HG03025 (cell line): ENCODE data around the gene FBXL5.

Experiments
- ATAC-seq: cut with Tn5 transposase; IDR thresholded peaks from one replicate; pipeline ENCODE4 v1.9.1; 2021; ENCODE audit warnings: mild to moderate bottlenecking, moderate library complexity; ENCODE audit not compliant: unreplicated experiment, low FRiP score

The FBXL5 gene

DNA sequence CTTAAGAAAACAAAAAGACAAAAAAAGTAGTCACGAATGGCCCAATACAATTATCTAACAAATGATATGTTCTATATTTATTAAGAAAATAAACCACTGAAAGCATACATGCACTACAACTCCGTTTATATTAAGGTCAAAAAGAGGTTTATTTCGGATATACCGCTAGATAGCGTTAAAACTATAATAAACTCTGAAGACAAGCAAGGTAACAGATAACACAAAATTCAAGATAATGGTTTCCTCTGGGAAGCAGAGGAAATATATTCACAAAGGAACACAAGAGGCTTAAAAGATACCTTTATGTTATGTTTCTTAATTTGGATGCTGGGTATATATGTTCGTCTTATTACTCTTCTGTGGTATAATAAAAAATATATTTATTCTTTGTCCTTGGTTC, 21.7 kb upstream of the FBXL5 start:
- ATAC-seq: no peak

DNA sequence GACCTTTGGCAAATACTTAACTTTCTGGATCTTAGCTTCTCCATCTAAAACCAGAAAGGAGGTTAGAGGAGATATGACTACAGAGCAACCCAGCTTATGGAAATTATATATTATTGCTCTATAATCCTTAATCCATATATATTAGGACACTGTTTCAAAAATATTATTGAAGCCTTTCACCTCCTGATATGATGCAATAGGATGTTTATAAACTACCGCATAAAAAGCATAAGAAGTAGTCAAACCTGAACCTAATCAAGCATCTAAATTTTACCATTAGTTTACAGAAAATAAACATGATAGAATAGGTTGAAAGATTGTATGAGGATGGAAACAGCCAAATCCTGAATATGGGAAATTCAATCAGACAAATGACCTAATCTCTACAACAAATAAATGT, 20.9 kb upstream of the FBXL5 start:
- ATAC-seq: no peak

DNA sequence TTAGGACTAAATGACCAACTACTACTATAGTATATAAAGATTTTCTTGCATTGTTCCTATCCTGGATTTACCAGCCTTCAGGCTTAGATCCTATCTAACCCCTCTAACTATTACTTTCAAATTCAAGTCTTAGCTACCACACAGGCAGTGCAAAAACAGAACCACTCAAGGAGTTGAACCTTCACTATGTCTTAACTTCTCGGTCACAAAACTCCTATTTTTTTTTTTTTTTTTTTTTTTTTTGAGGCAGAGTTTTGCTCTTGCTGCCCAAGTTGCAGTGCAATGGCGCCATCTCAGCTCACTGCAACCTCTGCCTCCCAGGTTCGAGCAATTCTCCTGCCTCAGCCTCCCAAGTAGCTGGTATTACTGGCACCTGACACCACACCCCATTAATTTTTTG, 20.2 kb upstream of the FBXL5 start:
- no peak for ATAC-seq

DNA sequence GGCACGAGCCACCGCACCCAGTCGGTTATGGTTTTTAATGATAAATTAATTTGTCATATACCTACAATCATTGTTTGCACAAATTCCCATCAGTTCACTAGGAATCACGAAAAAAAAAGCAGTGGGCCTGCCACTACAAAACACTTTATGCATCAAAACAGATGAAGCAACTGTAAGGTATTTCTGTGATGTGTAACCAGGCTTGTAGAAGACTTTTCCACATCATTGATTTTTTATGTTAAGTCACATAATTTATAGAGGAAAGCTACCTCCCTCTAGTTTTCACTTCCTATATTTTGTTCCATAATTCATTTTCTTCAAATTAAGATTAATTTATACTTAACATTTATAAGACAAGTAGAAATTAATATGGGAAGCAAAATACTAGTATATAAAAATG, 19.8 kb upstream of the FBXL5 start:
- no peak for ATAC-seq

DNA sequence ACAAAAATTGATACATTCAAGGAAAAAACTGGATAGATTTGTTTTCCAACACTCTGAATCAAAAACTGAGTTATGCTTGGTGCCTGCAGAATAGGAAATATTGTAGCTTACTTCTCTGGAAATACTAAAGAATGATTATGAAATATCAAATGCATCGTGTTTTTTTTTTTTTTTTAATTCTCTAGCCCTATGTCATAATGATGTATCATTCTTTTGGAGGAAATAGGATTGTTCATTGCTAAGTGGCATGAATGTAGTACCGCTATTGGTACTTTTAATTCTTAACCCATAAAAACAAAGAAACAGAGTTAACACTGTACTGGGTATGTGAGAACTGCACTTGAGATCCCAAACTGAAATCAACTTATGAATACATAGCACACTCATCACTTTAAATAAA, 18.9 kb upstream of the FBXL5 start:
- no peak for ATAC-seq

DNA sequence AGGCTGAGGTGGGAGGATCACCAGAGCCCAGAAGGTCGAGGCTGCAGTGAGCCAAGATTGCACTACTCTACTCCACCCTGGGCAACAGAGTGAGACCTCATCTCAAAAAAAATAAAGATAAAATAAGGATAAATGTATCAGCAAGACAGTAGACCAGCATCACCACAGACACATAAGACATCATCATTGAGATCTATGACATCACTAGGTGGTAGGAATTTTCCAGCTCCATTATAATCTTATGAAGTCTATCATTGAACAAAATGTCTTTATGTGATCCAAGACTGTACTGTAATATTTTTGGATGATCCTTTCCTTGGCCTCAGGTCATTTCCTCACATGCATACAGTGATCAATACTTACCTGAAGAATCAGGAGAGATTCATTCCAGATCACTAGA, 18.2 kb upstream of the FBXL5 start:
- ATAC-seq: no peak

DNA sequence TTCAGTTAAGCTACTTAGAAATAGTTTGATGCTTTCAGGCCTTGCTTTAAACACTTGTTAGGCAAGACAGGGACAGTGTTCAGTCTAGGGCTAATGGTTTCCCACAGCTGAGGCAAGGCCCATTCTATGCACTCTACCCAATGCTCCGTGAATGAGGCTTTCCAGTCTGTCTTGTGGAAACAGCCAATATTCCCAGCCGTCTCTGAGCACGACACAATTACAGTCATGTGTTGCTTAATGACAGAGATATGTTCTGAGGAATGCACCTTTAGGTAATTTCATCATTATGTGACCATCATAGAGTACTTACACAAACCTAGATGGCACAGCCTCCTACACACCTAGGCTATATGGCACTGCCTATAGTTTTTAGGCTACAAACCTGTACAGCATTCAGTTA, 16.9 kb upstream of the FBXL5 start:
- ATAC-seq: no peak

DNA sequence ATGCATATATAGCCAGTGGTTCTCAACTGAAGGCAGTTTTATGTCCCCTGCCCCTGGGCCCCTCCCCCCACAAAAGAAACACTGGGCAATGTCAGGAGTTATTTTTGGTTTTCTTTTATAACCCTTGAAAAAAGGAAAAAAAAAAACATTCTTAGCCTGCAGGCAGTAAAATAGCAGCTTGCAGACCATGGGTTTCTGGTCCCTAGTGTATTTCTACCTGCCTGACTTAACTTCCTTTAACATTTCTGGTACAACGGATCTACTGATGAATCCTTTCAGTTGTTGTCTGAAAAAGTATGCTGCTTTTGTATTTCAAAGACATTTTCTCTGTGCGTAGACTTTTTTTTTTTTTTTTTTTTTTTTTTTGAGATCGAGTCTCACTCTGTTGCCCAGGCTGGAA, 15.4 kb upstream of the FBXL5 start:
- ATAC-seq: no peak

DNA sequence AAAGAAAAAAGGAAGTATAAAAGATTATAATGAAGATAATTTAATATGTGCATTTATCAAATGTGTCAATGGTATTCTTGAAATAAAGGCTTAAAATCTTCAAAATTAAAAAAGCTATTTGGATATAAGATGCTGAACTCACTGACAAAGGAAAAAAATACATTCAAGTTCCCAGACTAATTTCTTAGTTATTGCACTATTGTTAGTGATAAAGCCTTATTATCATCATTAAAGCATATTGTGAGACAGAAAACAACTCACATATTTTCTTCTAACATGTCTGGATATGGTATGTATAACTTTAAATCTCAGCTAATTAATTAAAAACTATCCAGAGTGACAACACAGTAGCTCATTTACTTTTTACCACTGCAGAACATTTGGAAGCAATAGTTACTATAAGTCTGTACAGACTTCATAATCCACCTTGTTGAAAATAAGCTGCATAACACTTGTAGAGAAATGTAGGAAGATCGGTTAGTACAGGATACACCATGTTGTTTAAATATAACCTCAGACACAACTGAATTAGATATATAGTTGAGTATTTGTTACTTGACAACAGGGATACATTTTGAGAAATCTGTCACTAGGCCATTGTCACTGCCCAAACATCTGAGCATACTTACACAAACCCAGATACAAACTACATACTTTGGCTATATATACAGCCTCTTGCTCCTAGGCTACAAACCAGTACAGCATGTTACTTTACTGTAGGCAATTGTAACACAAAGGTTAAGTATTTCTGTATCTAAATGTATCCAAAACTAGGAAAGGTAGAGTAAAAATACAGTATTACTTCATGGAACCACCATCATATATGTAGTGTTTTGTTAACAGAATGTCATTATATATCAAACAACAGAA, 13.6 kb upstream of the FBXL5 start:
- no peak for ATAC-seq

DNA sequence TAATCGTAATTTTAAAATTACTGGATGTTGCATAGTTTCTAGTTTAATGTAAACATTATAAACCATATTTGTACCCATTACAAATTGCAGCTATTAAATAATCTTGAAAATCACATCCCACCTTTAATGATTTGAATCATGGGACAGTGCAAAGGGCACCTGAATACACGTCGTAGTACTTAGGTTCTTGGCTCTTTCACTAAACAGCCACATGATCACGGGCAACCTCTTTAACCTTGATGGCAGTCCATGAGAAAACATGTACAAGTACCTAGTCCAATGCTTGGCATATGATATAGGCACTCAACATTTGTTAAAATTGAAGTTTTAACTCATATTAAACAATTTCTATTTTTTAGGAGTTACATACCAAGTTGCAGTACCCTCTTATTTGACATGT, 11.8 kb upstream of the FBXL5 start:
- ATAC-seq: no peak

DNA sequence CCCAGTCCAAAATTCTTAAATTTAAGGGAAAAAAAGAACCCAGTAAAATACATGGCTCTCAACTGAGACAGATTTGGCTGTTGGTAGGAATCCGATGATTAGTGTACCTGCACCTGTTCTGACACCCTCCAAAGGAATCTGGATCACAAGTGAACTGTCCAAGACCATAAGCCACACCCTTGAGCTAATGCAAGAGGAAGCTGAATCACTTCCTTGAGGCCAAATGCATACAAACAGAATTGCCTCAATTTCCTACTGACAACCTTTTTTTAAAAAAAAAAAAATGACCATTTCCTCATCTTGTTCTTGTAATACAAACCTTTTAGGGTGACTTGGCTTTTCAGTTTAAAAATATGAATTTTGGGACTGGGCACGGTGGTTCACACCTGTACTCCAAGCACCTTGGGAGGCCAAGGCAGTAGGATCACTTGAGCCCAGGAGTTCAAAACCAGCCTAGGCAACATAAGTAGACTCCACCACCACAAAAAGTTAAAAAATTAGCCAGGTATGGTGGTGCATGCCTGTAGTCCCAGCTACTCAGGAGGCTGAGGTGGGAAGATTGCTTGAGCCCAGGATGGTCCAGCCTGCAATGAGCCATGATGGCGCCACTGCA, 10.7 kb upstream of the FBXL5 start:
- no peak for ATAC-seq

DNA sequence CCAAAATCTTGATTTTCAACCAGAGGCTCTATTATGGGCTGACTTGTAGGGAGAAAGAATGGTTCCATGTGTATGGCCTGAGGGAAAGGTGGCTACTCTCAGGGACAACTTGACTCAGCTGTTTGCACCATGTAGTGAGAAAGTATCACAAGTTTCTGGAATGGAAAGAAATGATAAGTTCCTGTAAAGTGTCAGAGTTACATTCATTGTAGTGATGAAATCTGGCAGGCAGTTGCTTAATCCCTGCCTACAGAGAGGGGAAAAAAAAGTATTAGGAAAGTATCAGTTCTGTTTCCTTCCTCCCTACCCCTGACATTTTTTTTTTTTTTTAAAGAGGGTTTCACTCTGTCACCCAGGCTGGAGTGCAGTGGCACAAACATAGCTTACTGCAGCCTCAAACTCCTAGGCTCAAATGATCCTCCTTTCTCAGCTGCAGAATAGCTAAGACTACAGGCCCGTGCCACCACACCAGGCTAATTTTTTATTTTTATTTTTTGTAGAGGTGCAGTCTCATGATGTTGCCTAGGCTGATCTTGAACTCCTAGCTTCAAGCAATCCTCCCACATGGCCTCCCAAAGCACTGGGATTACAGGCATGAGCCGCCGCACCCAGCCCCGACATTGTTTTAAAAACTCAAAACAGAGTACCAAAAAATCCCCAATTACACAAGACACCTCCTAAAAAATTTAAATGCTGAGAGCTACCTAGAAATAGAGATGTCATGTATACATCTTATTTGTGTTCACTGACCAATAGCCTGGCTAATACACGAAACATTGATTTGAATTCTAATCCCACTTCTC, 4.8 kb upstream of the FBXL5 start:
- ATAC-seq: no peak

DNA sequence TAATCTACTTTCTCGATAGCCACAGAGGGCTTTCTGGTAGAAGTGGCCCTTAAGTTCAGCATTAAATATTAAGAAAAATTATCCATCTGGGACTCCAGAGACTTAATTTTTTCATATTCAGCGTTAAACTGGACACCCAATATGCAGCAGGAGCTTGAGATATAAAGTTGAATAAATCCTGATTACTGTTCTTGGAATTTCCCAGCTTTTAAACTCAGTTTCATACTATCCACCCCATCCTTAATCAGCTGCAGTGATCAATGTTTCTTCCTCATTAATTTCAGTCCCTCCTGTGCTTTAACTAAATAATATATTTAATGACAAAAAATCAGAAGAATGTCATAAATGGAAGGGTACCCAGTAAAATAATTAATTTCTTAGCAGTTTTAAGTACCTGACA, 3.6 kb upstream of the FBXL5 start:
- ATAC-seq: no peak

DNA sequence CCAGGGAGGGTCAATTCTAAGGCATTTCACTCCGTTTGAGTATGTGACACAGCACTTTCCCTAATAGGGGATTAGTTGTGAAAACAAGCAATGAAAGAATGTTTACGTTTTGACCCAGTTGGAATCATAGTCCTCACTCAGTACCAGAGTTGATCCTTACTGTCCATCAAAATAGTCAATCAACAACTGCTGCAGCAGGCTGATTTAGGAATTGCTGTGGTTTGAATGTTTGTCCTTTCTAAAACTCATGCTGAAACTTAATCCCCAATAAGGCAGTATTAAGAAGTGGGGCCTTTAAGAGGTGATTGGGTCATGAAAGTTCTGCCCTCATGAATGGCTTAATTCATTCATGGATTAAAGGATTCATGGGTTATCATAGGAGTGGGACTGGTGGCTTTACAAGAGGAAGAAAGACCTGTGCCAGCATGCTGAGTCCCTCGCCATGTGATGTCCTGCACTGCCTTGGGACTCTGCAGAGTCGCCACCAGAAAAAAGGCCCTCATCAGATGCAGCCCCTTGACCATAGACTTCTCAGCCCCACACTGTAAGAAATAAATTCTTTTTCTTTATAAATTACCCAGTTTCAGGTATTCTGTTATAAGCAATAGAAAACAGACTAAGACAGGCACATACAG, 3.1 kb upstream of the FBXL5 start:
- no peak for ATAC-seq

DNA sequence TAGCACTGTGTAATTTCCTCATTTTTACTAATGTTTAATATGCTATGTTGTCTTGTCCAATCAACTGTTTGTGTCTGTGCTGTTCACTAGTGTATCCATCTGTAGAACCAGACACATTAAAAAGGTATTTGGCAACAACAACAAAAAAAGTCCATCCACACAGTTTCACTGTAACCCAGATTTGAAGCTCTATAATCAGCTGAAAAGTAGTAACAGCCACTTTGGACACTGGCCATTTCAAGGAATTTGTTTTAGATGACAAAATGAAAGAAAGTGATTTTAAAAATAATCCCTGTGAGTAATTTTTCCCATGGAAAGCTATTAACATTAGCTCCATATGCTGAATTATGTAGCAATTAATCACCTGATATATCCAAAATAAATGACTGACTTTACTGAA, 2.2 kb upstream of the FBXL5 start:
- no peak for ATAC-seq

DNA sequence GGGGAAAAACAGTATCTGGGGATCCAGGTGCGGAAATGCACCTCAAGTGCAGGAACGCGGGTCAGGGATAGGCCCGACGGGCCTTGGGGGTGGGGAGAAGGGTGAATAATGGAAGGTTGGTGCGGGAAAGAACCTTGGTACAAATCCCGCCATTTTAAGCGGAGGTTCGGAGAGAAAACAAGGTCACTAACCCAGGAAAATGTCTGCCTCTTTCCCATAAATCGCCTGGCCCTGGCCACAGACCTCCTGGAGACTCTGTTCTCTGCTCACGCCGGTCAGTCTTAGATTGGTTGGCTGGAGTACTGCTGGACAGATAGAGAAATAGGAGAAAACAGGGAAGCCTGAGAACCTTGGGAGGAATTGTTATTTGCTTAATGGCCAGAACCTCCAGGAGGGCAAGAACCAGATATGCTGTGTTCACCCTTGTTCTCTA, 897 bp upstream of the FBXL5 start:
- ATAC-seq: no peak

DNA sequence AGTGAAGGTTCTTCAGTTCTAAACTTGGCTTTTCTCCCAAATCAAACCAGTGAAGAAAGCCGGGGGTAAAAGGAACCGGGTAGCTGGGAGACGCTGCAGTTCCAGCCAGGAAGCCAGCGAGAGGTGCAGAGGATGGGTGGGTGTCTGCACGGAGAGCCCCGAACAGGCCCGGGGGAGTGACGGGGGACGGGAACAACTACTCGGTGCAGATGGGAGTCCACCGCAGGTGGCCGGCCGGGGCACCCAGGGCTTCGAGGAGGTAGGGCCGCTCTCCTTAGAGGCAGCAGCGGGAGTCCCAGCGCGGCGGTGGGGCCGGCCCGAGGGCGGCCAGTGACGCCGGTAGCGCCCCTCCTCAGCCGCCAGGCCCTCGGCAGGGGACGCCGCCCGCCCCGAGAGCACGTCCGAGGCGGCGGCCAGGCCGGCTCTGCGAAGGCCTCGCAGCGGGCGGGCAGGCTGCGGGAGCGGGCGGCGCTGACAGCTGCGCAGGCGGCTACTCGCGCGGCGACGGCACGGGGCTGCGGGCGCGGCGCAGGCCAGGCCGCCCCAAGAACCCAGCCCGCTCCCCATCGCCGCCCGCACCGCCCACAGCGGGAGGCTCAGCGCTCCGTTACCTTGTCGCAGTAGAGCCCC, 449 bp downstream of the FBXL5 start:
- peak; percentile 51 for ATAC-seq

DNA sequence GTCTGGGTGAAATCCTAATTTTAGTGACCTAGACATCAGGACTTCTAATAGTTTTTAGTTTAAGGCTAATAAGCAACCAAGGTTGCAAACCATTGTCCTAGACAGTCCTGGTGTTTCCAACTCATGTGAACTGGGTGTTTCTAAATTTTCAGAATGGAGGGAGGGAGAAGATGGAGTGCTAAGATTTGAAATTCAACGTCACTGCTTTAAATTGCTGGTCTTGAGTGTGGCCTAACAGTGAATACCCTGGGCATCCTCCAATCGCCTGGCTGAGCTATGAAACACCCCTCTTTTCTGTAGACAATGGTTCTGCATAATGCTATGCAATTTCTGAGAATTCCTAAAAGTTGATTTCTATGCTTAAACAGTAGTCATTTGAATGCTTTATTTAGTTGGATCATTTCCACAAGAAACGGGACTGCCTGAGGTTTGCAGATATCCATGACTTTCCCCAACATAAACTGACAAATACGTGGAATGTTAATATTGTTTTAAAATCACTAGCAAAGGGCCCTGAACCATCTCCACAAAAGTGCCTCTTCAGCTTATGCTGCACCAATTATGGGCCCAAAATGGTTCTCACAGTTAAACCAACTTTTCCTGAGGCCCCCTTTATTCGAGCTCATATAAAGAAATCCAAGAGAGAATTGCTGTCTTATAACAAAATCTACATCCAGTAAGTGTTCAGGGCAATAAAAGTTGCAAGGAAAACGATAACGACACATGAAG, 1.1 kb downstream of the FBXL5 start:
- ATAC-seq: no peak

DNA sequence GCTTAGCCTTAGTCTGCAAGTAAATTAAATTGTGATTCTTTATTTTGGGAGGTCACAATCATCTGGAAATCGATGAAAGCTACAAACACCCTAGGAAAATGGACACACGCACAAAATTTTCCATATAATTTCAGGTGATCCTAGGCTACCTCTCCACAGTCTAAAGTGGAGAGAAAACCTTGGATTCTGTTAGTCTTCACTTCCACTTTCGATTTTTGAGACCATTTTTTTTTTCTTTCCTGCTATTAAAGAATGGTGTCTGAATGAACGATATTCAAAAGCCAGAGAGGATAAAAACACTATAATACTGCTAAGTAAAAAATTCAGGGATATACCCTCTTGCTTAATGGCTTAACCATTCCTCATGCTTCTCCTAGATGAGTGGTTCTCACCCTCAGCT, 1.7 kb downstream of the FBXL5 start:
- no peak for ATAC-seq

DNA sequence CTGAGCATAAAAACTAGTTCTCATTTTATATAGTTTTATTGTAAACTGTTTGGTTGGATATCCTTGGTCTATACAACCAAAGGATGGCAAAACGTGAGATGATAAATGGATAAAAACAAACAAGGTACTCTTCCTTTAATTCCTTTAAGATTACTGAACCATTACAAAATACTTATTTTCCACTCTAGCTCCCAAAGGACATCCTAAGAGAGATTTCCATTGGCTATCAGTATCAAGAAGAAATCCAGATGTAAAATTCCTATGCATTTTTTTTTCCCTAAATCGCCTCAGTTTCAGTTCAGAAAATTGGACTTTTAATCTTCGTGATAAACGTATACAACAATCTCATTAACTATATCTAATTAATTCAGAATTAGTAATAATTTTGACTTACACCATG, 2.3 kb downstream of the FBXL5 start:
- no peak for ATAC-seq
